Gastrocnemius medialis (tissue), 4 donors: ENCODE results near the gene NAV2.

Source experiments
- POLR2A ChIP-seq, 2 donors: fragments of 450-650 bp; IDR thresholded peaks; one replicate each; pipeline ENCODE4 v1.6.1; 2017; ENCODE audit warnings: antibody characterized with exemption in 2 of 2, mild to moderate bottlenecking in 2 of 2, moderate library complexity in 2 of 2
- TF ChIP-seq, protein P1 (sequence below), 5 experiments: fragments of 450-650 bp in 3 of 5; fragments of 200-600 bp in 2 of 5; sonication (generic) in 2 of 5; IDR thresholded peaks in 4 of 5; conservative IDR thresholded peaks in 1 of 5; 1 replicate in 4 of 5; 2 replicates in 1 of 5; pipeline ENCODE4 v1.5.1; 2016 to 2019; ENCODE audit warnings: antibody characterized with exemption in 5 of 5, mild to moderate bottlenecking in 3 of 5, moderate library complexity in 3 of 5

DNA sequence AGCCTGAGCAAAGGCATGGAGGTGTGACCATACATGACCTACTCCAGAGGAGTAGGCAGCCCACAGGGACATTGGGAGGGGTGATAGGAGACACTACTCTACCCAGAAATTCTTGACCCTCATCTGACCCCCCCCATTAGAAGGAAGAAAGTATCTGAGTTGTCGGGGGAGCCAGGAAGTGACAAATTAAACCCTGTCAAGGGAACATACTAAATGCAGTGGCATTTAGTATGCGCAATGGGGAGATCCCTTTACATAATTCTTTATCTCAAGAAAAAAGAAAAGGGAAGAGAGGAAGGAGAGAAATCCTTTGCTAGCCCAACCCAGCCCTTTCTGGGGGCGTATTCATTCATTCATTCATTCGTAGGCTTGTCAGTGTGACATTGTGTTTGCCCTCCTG lies 58.8 kb downstream of the NAV2 start:
- TF ChIP-seq, protein P1, sequence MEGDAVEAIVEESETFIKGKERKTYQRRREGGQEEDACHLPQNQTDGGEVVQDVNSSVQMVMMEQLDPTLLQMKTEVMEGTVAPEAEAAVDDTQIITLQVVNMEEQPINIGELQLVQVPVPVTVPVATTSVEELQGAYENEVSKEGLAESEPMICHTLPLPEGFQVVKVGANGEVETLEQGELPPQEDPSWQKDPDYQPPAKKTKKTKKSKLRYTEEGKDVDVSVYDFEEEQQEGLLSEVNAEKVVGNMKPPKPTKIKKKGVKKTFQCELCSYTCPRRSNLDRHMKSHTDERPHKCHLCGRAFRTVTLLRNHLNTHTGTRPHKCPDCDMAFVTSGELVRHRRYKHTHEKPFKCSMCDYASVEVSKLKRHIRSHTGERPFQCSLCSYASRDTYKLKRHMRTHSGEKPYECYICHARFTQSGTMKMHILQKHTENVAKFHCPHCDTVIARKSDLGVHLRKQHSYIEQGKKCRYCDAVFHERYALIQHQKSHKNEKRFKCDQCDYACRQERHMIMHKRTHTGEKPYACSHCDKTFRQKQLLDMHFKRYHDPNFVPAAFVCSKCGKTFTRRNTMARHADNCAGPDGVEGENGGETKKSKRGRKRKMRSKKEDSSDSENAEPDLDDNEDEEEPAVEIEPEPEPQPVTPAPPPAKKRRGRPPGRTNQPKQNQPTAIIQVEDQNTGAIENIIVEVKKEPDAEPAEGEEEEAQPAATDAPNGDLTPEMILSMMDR (IDR thresholded peaks at IDR 0.05 in 4 of 5, conservative IDR thresholded peaks at IDR 0.05 in 1 of 5) = no peak
- no peak for TF ChIP-seq POLR2A (IDR thresholded peaks at IDR 0.05)
